CD4-positive, alpha-beta memory T cell (primary cell): ENCODE results near the gene S1PR1. TPM values are rescaled to one million over a fixed set of nuclear protein-coding genes. Genes with fewer than 3 reads are reported as not detected.
A peak's percentile ranks its signal among the peaks of the same experiment; 100 is the strongest.

ENCODE experiments used
- CTCF ChIA-PET: fragments of 350-600 bp; sonication (Branson Sonifier 250); formaldehyde crosslinking; loops from one replicate; lab custom pipeline; 2021; ENCODE audit warnings: inconsistent platforms; ENCODE audit not compliant: partially characterized antibody; lab: Charles Lee
- POLR2A ChIA-PET: fragments of 350-600 bp; sonication (Branson Sonifier 250); formaldehyde crosslinking; loops from one replicate; lab custom pipeline; 2021; ENCODE audit not compliant: partially characterized antibody; lab: Charles Lee
- DNase-seq, 5 donors: peaks; one replicate each; pipeline versions ENCODE4 v3.0.0 to v3.0.0-alpha.2; 2020 to 2022; ENCODE audit warnings: mixed read lengths in 1 of 5
- H3K27ac ChIP-seq: one replicate; pipeline ENCODE4 v1.7.0; 2013; ENCODE audit warnings: low read depth, low read length
- H3K27me3 ChIP-seq: 2 replicates; pipeline ENCODE4 v1.7.0; 2013; ENCODE audit warnings: mild to moderate bottlenecking, low read length, moderate library complexity; ENCODE audit not compliant: insufficient read depth
- H3K36me3 ChIP-seq: 2 replicates; pipeline ENCODE4 v1.7.0; 2013; ENCODE audit warnings: mild to moderate bottlenecking, low read length, moderate library complexity; ENCODE audit not compliant: insufficient read depth
- H3K4me1 ChIP-seq: 2 replicates; pipeline ENCODE4 v1.7.0; 2013; ENCODE audit warnings: mild to moderate bottlenecking, low read length, moderate library complexity; ENCODE audit not compliant: insufficient read depth
- H3K4me3 ChIP-seq, 2 donors: one replicate each; pipeline ENCODE4 v1.7.0; 2013; ENCODE audit warnings: low read length in 2 of 2, mild to moderate bottlenecking in 1 of 2
- H3K9me3 ChIP-seq, 2 donors: one replicate each; pipeline ENCODE4 v1.7.0; 2013; ENCODE audit warnings: low read length in 2 of 2, control low read depth in 1 of 2; ENCODE audit not compliant: control insufficient read depth in 1 of 2
- H3K27ac Mint-ChIP-seq, 7 donors: one replicate each; pipeline ENCODE4 v1.8.0; 2020 to 2021; ENCODE audit warnings: mixed read lengths in 7 of 7, mild to moderate bottlenecking in 6 of 7, inconsistent platforms in 3 of 7, moderate library complexity in 3 of 7
- H3K27me3 Mint-ChIP-seq, 2 donors: one replicate each; pipeline ENCODE4 v1.8.0; 2020 to 2021; ENCODE audit warnings: mixed read lengths in 2 of 2
- H3K36me3 Mint-ChIP-seq, 2 donors: one replicate each; pipeline ENCODE4 v1.8.0; 2020 to 2021; ENCODE audit warnings: mixed read lengths in 2 of 2, inconsistent platforms in 1 of 2, mild to moderate bottlenecking in 1 of 2
- H3K4me1 Mint-ChIP-seq, 4 donors: one replicate each; pipeline ENCODE4 v1.8.0; 2020 to 2021; ENCODE audit warnings: mixed read lengths in 4 of 4, mild to moderate bottlenecking in 1 of 4
- H3K4me3 Mint-ChIP-seq, 8 donors: one replicate each; pipeline ENCODE4 v1.8.0; 2020 to 2021; ENCODE audit warnings: mixed read lengths in 8 of 8, mild to moderate bottlenecking in 7 of 8, moderate library complexity in 6 of 8, inconsistent platforms in 3 of 8
- H3K9me3 Mint-ChIP-seq, 8 donors: one replicate each; pipeline ENCODE4 v1.8.0; 2020 to 2021; ENCODE audit warnings: mixed read lengths in 8 of 8, mild to moderate bottlenecking in 5 of 8, inconsistent platforms in 3 of 8, moderate library complexity in 1 of 8
- intact Hi-C: fragments of 100-400 bp; cut with micrococcal nuclease; formaldehyde crosslinking; loops from one replicate; pipeline ENCODE4 v1.15.1; 2023
- polyA plus RNA-seq, 2 donors: library from polyadenylated mRNA; unstranded; fragments of 300-500 nt; fragmentation: Illumina TruSeq; gene quantifications; one replicate each; pipeline ENCODE4 v1.2.3, GENCODE V29; 2021
- total RNA-seq, 2 experiments: library from RNA; stranded (reverse); gene quantifications; one replicate each; pipeline ENCODE4 v1.2.3, GENCODE V29; 2021

The S1PR1 gene
- total and polyA plus RNA-seq, 4 experiments from 2014 or later: 277 to 366 (median 342) TPM

GRCh38 chr1:101276818-101277217 is 40.0 kb downstream of the S1PR1 start:
- Histone ChIP-seq H3K27me3 (no peaks in the 10 kb centered on the region), H3K4me1 (peaks cover 68% of the 10 kb centered on the region), H3K9me3 (no peaks in the 10 kb centered on the region), H3K36me3 (no peaks in the 10 kb centered on the region), H3K27ac (no peak overlapping the region), H3K4me3 (no peak overlapping the region)
- CTCF ChIA-PET: interaction anchor here (5.6 kb wide), 1 partner anchor 38 kb away, joined by 86 read pairs; the partner anchor contains the start of gene S1PR1
- Mint-ChIP-seq H3K4me3 (peak overlapping the region in 5 of 8 donors; percentile 7 to 52 (median 21)), H3K27me3 (no peaks in the 10 kb centered on the region), H3K9me3 (peaks cover 0 to 8% (median 1%) of the 10 kb centered on the region in 8 donors), H3K4me1 (peaks cover 54 to 83% (median 67%) of the 10 kb centered on the region in 4 donors), H3K27ac (peak overlapping the region; percentile 51 to 95 (median 81)), H3K36me3 (peaks cover 4 to 9% of the 10 kb centered on the region in 2 donors)
- intact Hi-C loops: no loop called here
- DNase-seq: no peak
- POLR2A ChIA-PET: interaction anchor here (1.1 to 19.7 kb wide), 2 partner anchors 12 to 33 kb away, joined by 3 to 955 read pairs; partner anchors contain the start of gene S1PR1

GRCh38 chr1:101278238-101278637 is 41.4 kb downstream of the S1PR1 start:
- Mint-ChIP-seq H3K4me1 (peaks cover 67 to 96% (median 81%) of the 10 kb centered on the region in 4 donors), H3K36me3 (peaks cover 4 to 5% of the 10 kb centered on the region in 2 donors), H3K27ac (peak overlapping the region; percentile 81 to 97 (median 94)), H3K27me3 (no peaks in the 10 kb centered on the region), H3K4me3 (peak overlapping the region in 5 of 8 donors; percentile 27 to 91 (median 86)), H3K9me3 (peaks cover 0 to 3% (median 0%) of the 10 kb centered on the region in 8 donors)
- intact Hi-C loops: loop anchor here (2.0 kb wide), 1 partner anchor 13 kb away; no protein-coding TSS in a partner anchor
- DNase-seq: no peak
- Histone ChIP-seq H3K27ac (peak overlapping the region; percentile 48), H3K4me1 (peaks cover 82% of the 10 kb centered on the region), H3K9me3 (no peaks in the 10 kb centered on the region), H3K27me3 (no peaks in the 10 kb centered on the region), H3K36me3 (no peaks in the 10 kb centered on the region), H3K4me3 (peak overlapping the region; percentile 15 to 29)
- CTCF ChIA-PET: interaction anchor here (0.8 to 5.6 kb wide), 11 partner anchors 10 to 356 kb away, joined by 3 to 86 read pairs (median 8); partner anchors contain the start of gene S1PR1
- POLR2A ChIA-PET: interaction anchor here (0.9 to 19.7 kb wide), 13 partner anchors 8 to 383 kb away, joined by 3 to 955 read pairs (median 17); partner anchors contain the start of genes EXTL2, S1PR1 and SLC30A7

GRCh38 chr1:101278845-101279244 is 42.0 kb downstream of the S1PR1 start:
- ChIA-PET CTCF (interaction anchor here (0.8 to 5.6 kb wide), 15 partner anchors 9 to 357 kb away, joined by 3 to 86 read pairs (median 5); partner anchors contain the start of gene S1PR1), POLR2A (interaction anchor here (0.9 to 19.7 kb wide), 14 partner anchors 9 to 384 kb away, joined by 3 to 955 read pairs (median 12); partner anchors contain the start of genes EXTL2, S1PR1 and SLC30A7)
- peaks cover 88% of the 10 kb centered on the region for H3K4me1 ChIP-seq
- H3K27me3 Mint-ChIP-seq: no peaks in the 10 kb centered on the region
- H3K9me3 Mint-ChIP-seq: no peaks in the 10 kb centered on the region
- H3K4me3 ChIP-seq: peak overlapping the region; percentile 29 to 30
- peaks cover 2 to 4% of the 10 kb centered on the region in 2 donors for H3K36me3 Mint-ChIP-seq
- H3K4me1 Mint-ChIP-seq: peaks cover 70 to 96% (median 86%) of the 10 kb centered on the region in 4 donors
- peak overlapping the region; percentile 66 to 93 (median 86) for H3K4me3 Mint-ChIP-seq
- intact Hi-C loops: loop anchor here (1.0 to 2.0 kb wide), 2 partner anchors 9 to 14 kb away; no protein-coding TSS in a partner anchor
- H3K27me3 ChIP-seq: no peaks in the 10 kb centered on the region
- no peaks in the 10 kb centered on the region for H3K36me3 ChIP-seq
- DNase-seq: peak in 4 of 5 donors; percentile 42 to 51 (median 45)
- H3K27ac Mint-ChIP-seq: peak overlapping the region; percentile 81 to 97 (median 94)
- no peaks in the 10 kb centered on the region for H3K9me3 ChIP-seq
- H3K27ac ChIP-seq: peak overlapping the region; percentile 48

GRCh38 chr1:101280049-101280592 is 43.3 kb downstream of the S1PR1 start:
- H3K9me3 Mint-ChIP-seq: no peaks in the 10 kb centered on the region
- Histone ChIP-seq H3K27ac (no peak overlapping the region), H3K27me3 (no peaks in the 10 kb centered on the region), H3K4me3 (no peak overlapping the region), H3K36me3 (no peaks in the 10 kb centered on the region), H3K4me1 (peaks cover 99% of the 10 kb centered on the region), H3K9me3 (no peaks in the 10 kb centered on the region)
- no peak for DNase-seq
- H3K27ac Mint-ChIP-seq: peak overlapping the region; percentile 81 to 97 (median 94)
- H3K4me3 Mint-ChIP-seq: peak overlapping the region in 7 of 8 donors; percentile 76 to 93 (median 86)
- POLR2A ChIA-PET: interaction anchor here (0.9 to 19.7 kb wide), 9 partner anchors 8 to 66 kb away, joined by 4 to 955 read pairs (median 19); partner anchors contain the start of gene S1PR1
- H3K4me1 Mint-ChIP-seq: peaks cover 80 to 100% (median 92%) of the 10 kb centered on the region in 4 donors
- H3K27me3 Mint-ChIP-seq: no peaks in the 10 kb centered on the region
- CTCF ChIA-PET: interaction anchor here (0.8 to 5.6 kb wide), 14 partner anchors 9 to 358 kb away, joined by 3 to 86 read pairs (median 6); partner anchors contain the start of gene S1PR1
- peaks cover 0 to 4% of the 10 kb centered on the region in 2 donors for H3K36me3 Mint-ChIP-seq
- intact Hi-C loops: no loop called here

- no peak overlapping the region for H3K4me3 ChIP-seq
- ChIA-PET CTCF (interaction anchor here (0.8 to 5.6 kb wide), 12 partner anchors 8 to 359 kb away, joined by 3 to 86 read pairs (median 5); partner anchors contain the start of gene S1PR1), POLR2A (interaction anchor here (1.3 to 19.7 kb wide), 6 partner anchors 9 to 354 kb away, joined by 5 to 955 read pairs (median 26); partner anchors contain the start of gene S1PR1)
- H3K27me3 ChIP-seq: no peaks in the 10 kb centered on the region
- intact Hi-C loops: no loop called here
- DNase-seq: no peak
- peaks cover 0 to 4% of the 10 kb centered on the region in 2 donors for H3K36me3 Mint-ChIP-seq
- H3K27me3 Mint-ChIP-seq: no peaks in the 10 kb centered on the region
- peaks cover 85 to 100% (median 93%) of the 10 kb centered on the region in 4 donors for H3K4me1 Mint-ChIP-seq
- no peaks in the 10 kb centered on the region for H3K9me3 Mint-ChIP-seq
- H3K9me3 ChIP-seq: no peaks in the 10 kb centered on the region
- H3K27ac ChIP-seq: no peak overlapping the region
- peak overlapping the region in 6 of 8 donors; percentile 30 to 74 (median 57) for H3K4me3 Mint-ChIP-seq
- H3K27ac Mint-ChIP-seq: peak overlapping the region; percentile 45 to 98 (median 85)
- no peaks in the 10 kb centered on the region for H3K36me3 ChIP-seq
- H3K4me1 ChIP-seq: peaks cover 99% of the 10 kb centered on the region
Observed at GRCh38 chr1:101280942-101281654, 44.3 kb downstream of the S1PR1 start.

GRCh38 chr1:101281751-101282150 is 44.9 kb downstream of the S1PR1 start:
- Mint-ChIP-seq H3K4me3 (peak overlapping the region in 2 of 8 donors; percentile 56 to 74), H3K36me3 (peaks cover 0 to 4% of the 10 kb centered on the region in 2 donors), H3K9me3 (no peaks in the 10 kb centered on the region), H3K27me3 (no peaks in the 10 kb centered on the region), H3K4me1 (peaks cover 85 to 100% (median 94%) of the 10 kb centered on the region in 4 donors), H3K27ac (peak overlapping the region; percentile 45 to 98 (median 89))
- H3K36me3 ChIP-seq: no peaks in the 10 kb centered on the region
- no peaks in the 10 kb centered on the region for H3K27me3 ChIP-seq
- peaks cover 100% of the 10 kb centered on the region for H3K4me1 ChIP-seq
- DNase-seq: no peak
- intact Hi-C loops: no loop called here
- no peaks in the 10 kb centered on the region for H3K9me3 ChIP-seq
- ChIA-PET CTCF (interaction anchor here (1.2 to 5.6 kb wide), 9 partner anchors 7 to 360 kb away, joined by 3 to 86 read pairs (median 5); partner anchors contain the start of gene S1PR1), POLR2A (interaction anchor here (1.0 to 19.7 kb wide), 6 partner anchors 9 to 354 kb away, joined by 3 to 955 read pairs (median 26); partner anchors contain the start of gene S1PR1)
- no peak overlapping the region for H3K4me3 ChIP-seq
- no peak overlapping the region for H3K27ac ChIP-seq
